Keratinocyte (primary cell): ENCODE data around the gene FRMD1. TPM values are rescaled to one million over a fixed set of nuclear protein-coding genes. Genes with fewer than 3 reads are reported as not detected.

Experiments
- DNase-seq: peaks from one replicate; pipeline ENCODE4 v3.0.0-alpha.2; 2011; ENCODE audit warnings: low read depth, missing footprints, low spot score
- FAIRE-seq: peaks from 2 replicates; lab custom pipeline; 2011; peaks lifted over from hg19 to GRCh38; lab: Jason Lieb, UNC
- H2AFZ ChIP-seq: 2 replicates; pipeline ENCODE4 v1.6.0; 2012; ENCODE audit warnings: low read length, control low read depth, inconsistent platforms; ENCODE audit not compliant: control insufficient read depth
- H3K27ac ChIP-seq: 2 replicates; pipeline ENCODE4 v1.5.1; 2011; ENCODE audit warnings: low read length; ENCODE audit not compliant: control insufficient read depth, insufficient read depth
- H3K27me3 ChIP-seq: 3 replicates; pipeline ENCODE4 v1.6.0; 2011; ENCODE audit warnings: low read length; ENCODE audit not compliant: control insufficient read depth, insufficient read depth; ENCODE audit errors: extremely low read depth
- H3K36me3 ChIP-seq, 2 experiments: 2 replicates in 1 of 2; 3 replicates in 1 of 2; pipeline ENCODE4 v1.5.1; 2011; ENCODE audit warnings: low read length in 2 of 2, mild to moderate bottlenecking in 1 of 2; ENCODE audit not compliant: control insufficient read depth in 2 of 2, insufficient read depth in 2 of 2; ENCODE audit errors: extremely low read depth in 1 of 2
- H3K4me1 ChIP-seq: 3 replicates; pipeline ENCODE4 v1.5.1; 2011; ENCODE audit warnings: low read length; ENCODE audit not compliant: control insufficient read depth, insufficient read depth; ENCODE audit errors: extremely low read depth
- H3K4me2 ChIP-seq: 3 replicates; pipeline ENCODE4 v1.6.0; 2011; ENCODE audit warnings: low read depth, low read length; ENCODE audit not compliant: control insufficient read depth, insufficient read depth; ENCODE audit errors: extremely low read depth
- H3K4me3 ChIP-seq, 3 experiments: fragments of 200-600 bp in 1 of 3; sonication (generic) in 1 of 3; 2 replicates in 2 of 3; 3 replicates in 1 of 3; pipeline ENCODE4 v1.5.1; 2011 to 2016; ENCODE audit warnings: low read length in 3 of 3, mild to moderate bottlenecking in 3 of 3, control low read depth in 2 of 3, inconsistent platforms in 1 of 3, low read depth in 1 of 3, mixed read lengths in 1 of 3, mixed run types in 1 of 3, moderate library complexity in 1 of 3; ENCODE audit not compliant: control insufficient read depth in 2 of 3, insufficient read depth in 2 of 3; ENCODE audit errors: extremely low read depth in 1 of 3
- H3K79me2 ChIP-seq: 2 replicates; pipeline ENCODE4 v1.6.0; 2012; ENCODE audit warnings: low read length; ENCODE audit not compliant: control insufficient read depth, insufficient read depth
- H3K9ac ChIP-seq: 3 replicates; pipeline ENCODE4 v1.6.0; 2011; ENCODE audit warnings: low read length; ENCODE audit not compliant: control insufficient read depth, insufficient read depth; ENCODE audit errors: extremely low read depth
- H3K9me1 ChIP-seq: 3 replicates; pipeline ENCODE4 v1.6.0; 2011; ENCODE audit warnings: low read length; ENCODE audit not compliant: control insufficient read depth, insufficient read depth; ENCODE audit errors: extremely low read depth
- H3K9me3 ChIP-seq: 2 replicates; pipeline ENCODE4 v1.5.1; 2012; ENCODE audit warnings: low read depth, low read length; ENCODE audit not compliant: control insufficient read depth
- H4K20me1 ChIP-seq: 3 replicates; pipeline ENCODE4 v1.6.0; 2011; ENCODE audit warnings: low read length; ENCODE audit not compliant: control insufficient read depth, insufficient read depth; ENCODE audit errors: extremely low read depth
- EZH2 ChIP-seq: IDR thresholded peaks from one replicate; pipeline ENCODE4 v1.6.1; 2012; ENCODE audit warnings: inconsistent platforms, mild to moderate bottlenecking, low read length, moderate library complexity
- dilution Hi-C: fragments of 300-500 bp; cut with MboI; formaldehyde crosslinking; loops from one replicate; pipeline ENCODE4 v1.7.0; 2020; ENCODE audit warnings: low sequenced_read_pairs; ENCODE audit not compliant: extremely low pct_ligation_motif_present
- polyA plus RNA-seq, 5 experiments: library from polyadenylated mRNA; depleted of rRNA in 3 of 5; stranded (reverse) in 3 of 5; stranded (forward) in 1 of 5; unstranded in 1 of 5; fragments of >200 nt; gene quantifications; 1 replicate in 1 of 5; 2 replicates in 3 of 5; 3 replicates in 1 of 5; pipeline versions ENCODE4 v1.2.1 to v1.2.3, GENCODE V29; 2011 to 2012; ENCODE audit warnings: missing spikeins in 2 of 5, low read depth in 1 of 5, low replicate concordance in 1 of 5
- TF ChIP-seq, protein P1 (sequence below), 3 experiments: IDR thresholded peaks in 1 of 3; conservative IDR thresholded peaks in 1 of 3; optimal IDR thresholded peaks in 1 of 3; 2 replicates in 2 of 3; 3 replicates in 1 of 3; pipeline versions ENCODE3 to v1.5.1; 2011; ENCODE audit warnings: low read length in 3 of 3, mild to moderate bottlenecking in 3 of 3, moderate library complexity in 2 of 3, control low read depth in 1 of 3, inconsistent platforms in 1 of 3; ENCODE audit not compliant: insufficient read depth in 2 of 3; ENCODE audit errors: extremely low read depth in 1 of 3

The FRMD1 gene
- polyA plus RNA-seq, 1 donor (not counting 4 experiments of a cell fraction or from before 2014, with no cell fraction given): not detected

DNA sequence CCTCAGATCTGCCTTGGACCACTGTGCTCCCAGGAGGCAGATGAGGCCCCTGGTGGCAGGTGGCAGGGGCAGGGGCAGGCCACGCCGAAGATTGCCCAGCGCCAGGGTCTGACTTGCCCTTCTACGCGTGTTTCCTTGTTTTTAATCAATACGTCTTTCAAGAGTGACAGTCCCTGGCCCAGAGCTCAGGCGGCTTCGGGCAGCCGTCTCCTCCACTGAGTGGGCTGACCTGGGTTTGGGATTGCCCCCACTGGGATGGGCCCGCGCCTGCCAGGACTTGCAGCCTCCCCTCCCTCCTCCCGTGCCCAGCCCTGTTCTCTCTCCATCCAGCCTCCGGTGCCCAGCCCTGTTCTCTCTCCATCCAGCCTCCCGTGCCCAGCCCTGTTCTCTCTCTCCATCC lies 21.2 kb downstream of the FRMD1 start:
- dilution Hi-C loops: no loop called here
- H3K27me3 ChIP-seq: no peaks in the 10 kb centered on the region
- no peak overlapping the region for H3K4me2 ChIP-seq
- H2AFZ ChIP-seq: no peak overlapping the region
- H3K4me1 ChIP-seq: no peaks in the 10 kb centered on the region
- DNase-seq (no peak), FAIRE-seq (no peak)
- H4K20me1 ChIP-seq: no peaks in the 10 kb centered on the region
- H3K79me2 ChIP-seq: no peaks in the 10 kb centered on the region
- H3K9me1 ChIP-seq: no peaks in the 10 kb centered on the region
- no peaks in the 10 kb centered on the region for H3K36me3 ChIP-seq
- no peak overlapping the region for H3K4me3 ChIP-seq
- TF ChIP-seq, protein P1, sequence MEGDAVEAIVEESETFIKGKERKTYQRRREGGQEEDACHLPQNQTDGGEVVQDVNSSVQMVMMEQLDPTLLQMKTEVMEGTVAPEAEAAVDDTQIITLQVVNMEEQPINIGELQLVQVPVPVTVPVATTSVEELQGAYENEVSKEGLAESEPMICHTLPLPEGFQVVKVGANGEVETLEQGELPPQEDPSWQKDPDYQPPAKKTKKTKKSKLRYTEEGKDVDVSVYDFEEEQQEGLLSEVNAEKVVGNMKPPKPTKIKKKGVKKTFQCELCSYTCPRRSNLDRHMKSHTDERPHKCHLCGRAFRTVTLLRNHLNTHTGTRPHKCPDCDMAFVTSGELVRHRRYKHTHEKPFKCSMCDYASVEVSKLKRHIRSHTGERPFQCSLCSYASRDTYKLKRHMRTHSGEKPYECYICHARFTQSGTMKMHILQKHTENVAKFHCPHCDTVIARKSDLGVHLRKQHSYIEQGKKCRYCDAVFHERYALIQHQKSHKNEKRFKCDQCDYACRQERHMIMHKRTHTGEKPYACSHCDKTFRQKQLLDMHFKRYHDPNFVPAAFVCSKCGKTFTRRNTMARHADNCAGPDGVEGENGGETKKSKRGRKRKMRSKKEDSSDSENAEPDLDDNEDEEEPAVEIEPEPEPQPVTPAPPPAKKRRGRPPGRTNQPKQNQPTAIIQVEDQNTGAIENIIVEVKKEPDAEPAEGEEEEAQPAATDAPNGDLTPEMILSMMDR (optimal IDR thresholded peaks at IDR 0.05 in 1 of 3, IDR thresholded peaks at IDR 0.05 in 1 of 3, conservative IDR thresholded peaks at IDR 0.05 in 1 of 3; ENCODE audit: extremely low read depth in 1 of 3, insufficient read depth in 2 of 3, low read length in 3 of 3): no peak
- TF ChIP-seq EZH2: no peak
- no peak overlapping the region for H3K9ac ChIP-seq
- H3K27ac ChIP-seq: no peak overlapping the region
- H3K9me3 ChIP-seq: no peaks in the 10 kb centered on the region

DNA sequence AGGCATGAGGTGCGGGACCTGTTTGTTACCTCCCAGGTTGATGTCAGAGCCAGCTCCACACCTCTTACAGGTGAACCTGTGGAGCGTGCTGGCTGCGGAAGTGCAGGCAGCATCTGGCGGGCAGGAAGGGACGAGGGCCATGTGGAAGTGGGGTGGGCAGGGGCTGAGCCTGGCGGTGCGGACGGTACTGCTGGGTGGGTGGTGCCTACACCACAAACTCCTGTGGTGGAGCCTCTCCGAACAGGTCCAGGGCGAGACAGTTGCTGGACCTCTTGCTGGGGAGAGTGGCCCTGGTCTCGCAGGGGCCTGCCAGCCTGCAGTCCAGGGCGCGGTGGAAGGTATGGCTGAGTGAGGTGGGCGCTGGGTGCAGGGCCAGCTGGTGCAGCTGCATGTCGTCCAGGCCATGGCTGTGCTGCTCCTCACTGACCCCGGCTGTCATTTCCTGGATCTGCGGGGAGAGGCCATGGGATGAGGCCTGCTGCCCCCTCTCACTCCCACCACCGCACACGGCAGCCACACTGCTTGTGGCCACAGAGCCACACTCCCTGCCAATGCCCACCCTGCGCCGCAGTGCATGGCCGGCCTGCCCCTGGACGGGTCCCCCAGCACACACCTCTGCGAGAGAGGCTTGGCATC lies 22.0 kb downstream of the FRMD1 start:
- no peak for FAIRE-seq
- no peak overlapping the region for H3K27ac ChIP-seq
- dilution Hi-C loops: no loop called here

More for the DNA sequence above, 22.0 kb downstream of the FRMD1 start:
- H4K20me1 ChIP-seq: no peaks in the 10 kb centered on the region
- H3K4me2 ChIP-seq: no peak overlapping the region
- no peaks in the 10 kb centered on the region for H3K9me3 ChIP-seq
- H3K79me2 ChIP-seq: no peaks in the 10 kb centered on the region
- no peak for TF ChIP-seq EZH2
- TF ChIP-seq, protein P1 (optimal IDR thresholded peaks at IDR 0.05 in 1 of 3, IDR thresholded peaks at IDR 0.05 in 1 of 3, conservative IDR thresholded peaks at IDR 0.05 in 1 of 3; ENCODE audit: extremely low read depth in 1 of 3, insufficient read depth in 2 of 3, low read length in 3 of 3): no peak
- no peak overlapping the region for H3K9ac ChIP-seq
- H2AFZ ChIP-seq: no peak overlapping the region
- no peak for DNase-seq
- no peak overlapping the region for H3K4me3 ChIP-seq
- H3K4me1 ChIP-seq: no peaks in the 10 kb centered on the region
- no peaks in the 10 kb centered on the region for H3K27me3 ChIP-seq
- H3K36me3 ChIP-seq: no peaks in the 10 kb centered on the region
- H3K9me1 ChIP-seq: no peaks in the 10 kb centered on the region
